D721Med (cell line): ENCODE measurements around the gene WIPI1.
A peak's percentile ranks its signal among the peaks of the same experiment; 100 is the strongest.

Source experiments
- DNase-seq: peaks from one replicate; pipeline ENCODE4 v3.0.0; 2011; ENCODE audit warnings: low spot score; ENCODE audit not compliant: insufficient read length
- FAIRE-seq: peaks from 2 replicates; lab custom pipeline; 2011; peaks lifted over from hg19 to GRCh38; lab: Jason Lieb, UNC
- TF ChIP-seq, protein P1 (sequence below): IDR thresholded peaks from 2 replicates; pipeline ENCODE4 v1.5.1; 2012; ENCODE audit warnings: mild to moderate bottlenecking, control low read depth; ENCODE audit not compliant: insufficient read depth; ENCODE audit errors: missing control alignments

WIPI1 gene

DNA sequence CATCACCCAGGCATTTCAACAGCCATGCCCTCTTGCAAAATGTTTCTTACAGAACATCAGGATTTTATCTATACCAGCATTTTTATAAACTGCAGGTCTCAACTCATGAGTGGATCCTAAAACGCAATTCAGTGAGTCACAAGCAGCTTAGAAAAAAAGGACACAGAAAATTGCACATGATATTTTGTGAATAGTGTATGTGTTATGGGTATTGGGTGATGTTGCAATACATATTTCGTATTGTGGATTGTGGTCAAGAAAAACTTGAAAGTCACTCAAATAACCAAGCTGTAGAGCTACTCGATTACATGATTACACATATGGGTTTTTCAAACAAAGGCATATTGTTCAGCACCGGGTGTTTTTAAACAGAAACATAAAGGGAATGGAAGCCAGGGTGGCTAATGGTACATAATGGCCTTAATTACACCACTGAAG, 1.4 kb downstream of the WIPI1 start:
- FAIRE-seq (no peak), DNase-seq (no peak)
- TF ChIP-seq, protein P1, sequence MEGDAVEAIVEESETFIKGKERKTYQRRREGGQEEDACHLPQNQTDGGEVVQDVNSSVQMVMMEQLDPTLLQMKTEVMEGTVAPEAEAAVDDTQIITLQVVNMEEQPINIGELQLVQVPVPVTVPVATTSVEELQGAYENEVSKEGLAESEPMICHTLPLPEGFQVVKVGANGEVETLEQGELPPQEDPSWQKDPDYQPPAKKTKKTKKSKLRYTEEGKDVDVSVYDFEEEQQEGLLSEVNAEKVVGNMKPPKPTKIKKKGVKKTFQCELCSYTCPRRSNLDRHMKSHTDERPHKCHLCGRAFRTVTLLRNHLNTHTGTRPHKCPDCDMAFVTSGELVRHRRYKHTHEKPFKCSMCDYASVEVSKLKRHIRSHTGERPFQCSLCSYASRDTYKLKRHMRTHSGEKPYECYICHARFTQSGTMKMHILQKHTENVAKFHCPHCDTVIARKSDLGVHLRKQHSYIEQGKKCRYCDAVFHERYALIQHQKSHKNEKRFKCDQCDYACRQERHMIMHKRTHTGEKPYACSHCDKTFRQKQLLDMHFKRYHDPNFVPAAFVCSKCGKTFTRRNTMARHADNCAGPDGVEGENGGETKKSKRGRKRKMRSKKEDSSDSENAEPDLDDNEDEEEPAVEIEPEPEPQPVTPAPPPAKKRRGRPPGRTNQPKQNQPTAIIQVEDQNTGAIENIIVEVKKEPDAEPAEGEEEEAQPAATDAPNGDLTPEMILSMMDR: no peak

DNA sequence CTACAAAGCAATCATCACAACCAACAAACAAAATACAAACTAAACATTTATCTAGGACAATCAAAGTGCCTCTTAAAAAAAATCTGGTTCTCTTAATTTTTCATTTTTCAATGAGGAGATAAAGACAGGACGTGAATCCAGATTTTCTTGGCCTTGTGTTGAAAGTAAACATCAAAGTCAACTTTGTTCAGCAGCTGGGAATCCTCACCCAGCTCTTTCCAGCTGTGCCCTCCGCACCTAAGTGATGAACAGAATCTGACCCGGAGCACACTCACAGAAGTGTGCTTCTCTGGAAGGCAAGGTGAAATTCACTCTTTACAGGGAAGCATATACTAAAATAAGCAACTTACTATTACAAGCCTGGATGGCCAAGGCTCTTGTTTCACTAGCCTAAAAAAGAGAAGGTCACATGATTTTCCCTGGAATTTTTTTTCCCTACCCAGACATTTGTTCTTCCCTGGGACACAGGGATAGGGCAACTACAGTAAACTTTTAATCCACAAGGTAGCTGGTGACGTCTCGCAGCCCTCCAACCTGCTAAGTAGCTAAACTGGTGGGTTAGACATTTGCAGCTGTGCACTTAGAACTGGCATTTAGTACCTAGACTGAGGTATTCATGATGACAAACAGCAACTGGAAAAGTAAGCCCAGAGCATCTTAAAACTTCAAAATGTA, 3.2 kb downstream of the WIPI1 start:
- no peak for FAIRE-seq
- no peak for DNase-seq
- TF ChIP-seq, protein P1: no peak

DNA sequence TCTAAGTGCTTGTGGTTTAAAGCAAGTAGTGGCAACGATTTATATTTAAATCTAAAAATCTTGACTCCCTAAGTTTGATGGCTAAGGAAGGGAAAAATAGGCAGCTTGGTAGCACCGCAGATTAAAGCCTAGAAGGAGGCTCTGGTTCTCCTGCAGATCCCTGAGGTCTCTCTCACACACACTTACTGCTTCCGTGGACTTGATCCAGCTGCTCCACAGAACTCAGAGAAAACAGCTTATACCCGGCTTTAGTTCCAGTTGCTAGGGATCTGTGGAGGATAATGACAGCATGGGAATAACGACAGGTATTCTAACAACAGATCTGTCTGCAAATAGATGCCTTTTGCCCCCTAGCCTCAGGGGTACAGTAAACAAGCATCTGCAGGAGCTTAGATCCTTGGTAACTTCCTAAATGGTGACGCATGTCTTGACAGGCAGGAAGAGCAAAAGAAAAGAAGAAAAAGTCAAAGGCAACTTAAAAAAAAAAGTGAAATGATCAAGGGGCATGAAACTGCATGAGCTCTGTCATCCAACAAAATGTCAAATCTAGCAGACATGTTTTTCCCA, 4.5 kb downstream of the WIPI1 start:
- TF ChIP-seq, protein P1: no peak
- DNase-seq (peak; percentile 69), FAIRE-seq (no peak)

DNA sequence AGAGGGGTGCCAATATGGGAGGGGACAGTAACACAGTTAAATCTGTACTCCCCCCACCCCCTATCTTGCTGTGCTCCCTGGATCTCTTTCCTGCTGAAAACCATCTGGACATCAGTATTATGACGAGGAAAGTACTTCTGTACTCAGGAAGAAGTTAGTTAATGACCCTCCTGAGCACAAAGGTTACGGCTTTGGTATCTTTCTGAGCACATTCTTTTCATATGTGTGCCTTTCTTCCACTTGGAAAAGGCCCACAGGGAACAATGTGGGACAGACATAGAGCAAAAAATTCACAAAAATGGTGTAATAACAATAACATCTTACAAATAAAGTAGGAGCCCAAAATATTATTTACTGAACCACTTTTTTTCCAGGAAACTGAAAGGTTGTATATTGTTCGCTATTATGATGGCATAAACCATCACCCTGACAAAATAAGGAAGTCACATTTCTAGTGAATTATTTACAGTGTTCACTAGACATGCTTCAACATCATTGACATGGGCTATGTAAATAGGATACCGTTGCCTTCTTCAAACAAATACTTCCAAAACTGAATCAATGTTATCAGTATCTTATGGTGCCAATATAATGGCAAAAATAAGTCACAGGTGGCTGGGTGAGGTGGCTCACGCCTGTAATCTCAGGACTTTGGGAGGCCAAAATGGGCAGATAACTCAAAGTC, 5.5 kb downstream of the WIPI1 start:
- no peak for FAIRE-seq
- TF ChIP-seq, protein P1: no peak
- DNase-seq: no peak

DNA sequence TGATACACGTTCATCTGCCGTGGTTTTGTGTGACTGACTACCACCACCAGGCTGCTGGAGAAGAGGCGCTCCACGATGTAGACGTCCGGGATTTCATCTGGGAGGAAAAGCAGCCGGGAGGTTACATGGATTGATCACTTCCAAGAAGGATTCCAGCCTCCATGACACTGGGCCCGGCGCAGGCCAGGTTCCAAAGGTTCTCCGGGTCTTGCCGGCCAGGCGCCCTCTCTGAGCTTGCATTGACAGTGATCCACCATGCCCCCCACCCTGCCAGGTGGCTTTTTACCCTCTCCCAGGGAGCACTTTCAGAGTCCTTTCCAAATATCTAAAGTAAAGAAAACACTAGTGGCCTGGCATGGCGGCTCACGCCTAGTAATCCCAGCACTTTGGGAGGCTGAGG, 6.5 kb downstream of the WIPI1 start:
- TF ChIP-seq, protein P1: no peak
- no peak for FAIRE-seq
- DNase-seq: no peak

DNA sequence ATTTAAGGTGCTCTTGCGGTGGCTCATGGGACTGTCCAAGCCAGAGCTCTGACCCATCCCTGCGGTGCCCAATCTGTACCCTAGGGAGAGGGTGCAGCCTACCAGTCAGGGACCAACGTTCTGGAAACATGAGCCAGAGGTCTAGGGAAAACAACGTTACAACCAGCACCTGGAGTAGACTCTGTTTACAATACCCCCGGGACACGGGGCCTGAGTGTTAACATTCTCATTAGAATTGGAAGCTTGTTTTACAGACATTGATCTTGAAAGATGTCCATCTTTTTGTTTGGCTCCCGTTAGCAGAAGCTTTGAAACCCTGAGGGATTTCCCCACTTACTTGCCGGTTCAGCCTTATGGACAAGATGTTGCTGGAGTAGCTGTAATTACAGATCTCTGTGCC, 6.9 kb downstream of the WIPI1 start:
- DNase-seq: no peak
- TF ChIP-seq, protein P1: no peak
- no peak for FAIRE-seq
